Adrenal gland (tissue), 12 donors: ENCODE results near the gene GPR6. TPM values are rescaled to one million over a fixed set of nuclear protein-coding genes. Genes with fewer than 3 reads are reported as not detected.

Experiments used
- DNase-seq, 7 donors: peaks; one replicate each; pipeline ENCODE4 v3.0.0-alpha.2; 2019 to 2020
- H3K27ac ChIP-seq, 5 donors: fragments of 200-600 bp; sonication (generic) in 4 of 5; 1 replicate in 3 of 5; 2 replicates in 2 of 5; pipeline versions ENCODE4 v1.5.1 to v1.8.0; 2016 to 2020; ENCODE audit warnings: mild to moderate bottlenecking in 1 of 5
- H3K27me3 ChIP-seq: fragments of 200-600 bp; 2 replicates; pipeline ENCODE4 v1.8.0; 2021
- H3K36me3 ChIP-seq, 2 donors: fragments of 200-600 bp; replicated peaks in 1 of 2; 1 replicate in 1 of 2; 2 replicates in 1 of 2; pipeline versions ENCODE4 v1.5.1 to v1.8.0; 2018 to 2022
- H3K4me1 ChIP-seq, 2 donors: fragments of 200-600 bp; replicated peaks in 1 of 2; 1 replicate in 1 of 2; 2 replicates in 1 of 2; pipeline versions ENCODE4 v1.5.1 to v1.8.0; 2018 to 2021
- H3K4me3 ChIP-seq, 4 donors: fragments of 200-600 bp; sonication (generic) in 3 of 4; one replicate each; pipeline ENCODE4 v1.5.1; 2016 to 2018
- H3K9me3 ChIP-seq, 3 donors: fragments of 200-600 bp; sonication (generic) in 1 of 3; replicated peaks in 1 of 3; 1 replicate in 2 of 3; 2 replicates in 1 of 3; pipeline versions ENCODE4 v1.5.1 to v1.8.0; 2016 to 2021
- POLR2A ChIP-seq, 2 donors: fragments of 450-650 bp; IDR thresholded peaks; one replicate each; pipeline ENCODE4 v1.6.1; 2017; ENCODE audit warnings: antibody characterized with exemption in 2 of 2, mild to moderate bottlenecking in 2 of 2, moderate library complexity in 1 of 2
- WGBS, 4 donors: extraction: QIAGEN DNeasy Blood & Tissue Kit in 2 of 4; methylation state at CpG; one replicate each; pipeline versions ENCODE4 v1.1.5 to v1.1.7; 2013 to 2017; 5-methylcytosine and 5-hydroxymethylcytosine counted together
- intact Hi-C, 2 donors: fragments of 100-400 bp; cut with DNase I; formaldehyde crosslinking; loops; one replicate each; pipeline versions ENCODE4 v1.14.1 to v1.15.0; 2022 to 2023
- polyA plus RNA-seq, 3 donors: library from polyadenylated mRNA; stranded (reverse); fragments of 200-250 nt in 2 of 3; fragments of 350-450 nt in 1 of 3; fragmentation: Illumina TruSeq in 1 of 3; extraction: RNeasy Lipid Tissue Mini Kit (QIAGEN cat#74804) in 1 of 3; gene quantifications; one replicate each; pipeline ENCODE4 v1.2.3, GENCODE V29; 2013 to 2014
- total RNA-seq, 9 donors: library from RNA; depleted of rRNA in 4 of 9; stranded (reverse); fragments of >200 nt in 4 of 9; fragments of 120-200 nt in 1 of 9; fragmentation: NEBNext Ultra II Directional in 1 of 9; extraction: Animal tissue kit (Norgen Biotek cat#: 25700) in 1 of 9; gene quantifications; one replicate each; pipeline versions ENCODE4 v1.1.0 to v1.2.4, GENCODE V29; 2013 to 2023
- TF ChIP-seq, protein P1 (sequence below), 6 experiments: fragments of 450-650 bp in 4 of 6; fragments of 200-600 bp in 2 of 6; sonication (generic) in 1 of 6; IDR thresholded peaks; 1 replicate in 5 of 6; 2 replicates in 1 of 6; pipeline versions ENCODE4 v1.5.1 to v1.8.0; 2016 to 2021; ENCODE audit warnings: antibody characterized with exemption in 6 of 6, mild to moderate bottlenecking in 2 of 6, moderate library complexity in 1 of 6
- donor health status: healthy with polysubstance abuse.
- donor health status: Bipolar disorder and iron deficiency.
- donor health status: DM: yes; HTN: yes; CAD: no.
- donor health status: DM: no; HTN: no; CAD: no.
- donor health status: DM: no; HTN: no; CAD: no.
- donor health status: DM: yes; HTN: yes; CAD: no.

Gene GPR6
- total and polyA plus RNA-seq, 12 donors: not detected

DNA sequence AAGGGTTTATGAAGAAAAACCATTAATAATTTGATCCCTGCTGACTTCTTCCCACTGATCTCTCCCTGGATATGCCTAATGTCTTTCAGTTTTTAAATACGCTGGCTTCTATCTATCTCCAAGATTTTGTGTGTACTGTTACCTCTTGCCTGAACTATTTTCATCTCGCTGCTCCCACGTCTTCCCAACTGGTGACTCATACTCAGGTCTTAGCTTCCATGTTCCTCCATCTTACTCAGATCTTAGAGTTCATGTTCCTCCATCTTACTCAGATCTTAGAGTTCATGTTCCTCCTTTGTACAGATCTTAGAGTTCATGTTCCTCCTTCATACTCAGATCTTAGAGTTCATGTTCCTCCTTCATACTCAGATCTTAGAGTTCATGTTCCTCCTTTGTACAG is 21.6 kb downstream of the GPR6 start:
- no peaks in the 10 kb centered on the region for H3K4me1 ChIP-seq
- intact Hi-C loops: no loop called here
- no peak for TF ChIP-seq POLR2A (IDR thresholded peaks at IDR 0.05)
- no peak overlapping the region for H3K4me3 ChIP-seq
- H3K27me3 ChIP-seq: no peaks in the 10 kb centered on the region
- no peak overlapping the region for H3K27ac ChIP-seq
- no peak for DNase-seq
- H3K9me3 ChIP-seq: no peaks in the 10 kb centered on the region
- H3K36me3 ChIP-seq: no peaks in the 10 kb centered on the region
- 64 to 79% (median 77%) methylated on average over 3 of the region's 3 CpGs for WGBS, 4 donors

DNA sequence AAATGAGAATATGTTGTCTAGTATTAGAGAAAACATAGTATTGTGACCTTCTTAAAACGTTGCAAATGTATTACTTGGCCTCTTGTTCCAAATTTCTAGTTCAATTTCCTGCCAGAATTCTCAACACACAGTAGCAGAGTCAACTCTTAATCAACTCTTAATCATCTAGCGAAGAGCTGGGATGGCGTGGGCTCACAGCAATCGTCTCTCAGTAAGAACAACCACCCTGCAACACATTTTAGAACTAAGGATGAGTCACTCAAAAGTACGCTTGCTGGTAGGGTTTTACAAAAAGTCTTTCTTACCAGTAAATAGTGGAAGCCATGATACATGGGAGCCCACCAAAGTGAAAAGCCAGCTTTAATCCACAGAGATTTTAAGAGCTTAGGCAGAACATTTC is 24.6 kb downstream of the GPR6 start:
- DNase-seq: no peak

DNA sequence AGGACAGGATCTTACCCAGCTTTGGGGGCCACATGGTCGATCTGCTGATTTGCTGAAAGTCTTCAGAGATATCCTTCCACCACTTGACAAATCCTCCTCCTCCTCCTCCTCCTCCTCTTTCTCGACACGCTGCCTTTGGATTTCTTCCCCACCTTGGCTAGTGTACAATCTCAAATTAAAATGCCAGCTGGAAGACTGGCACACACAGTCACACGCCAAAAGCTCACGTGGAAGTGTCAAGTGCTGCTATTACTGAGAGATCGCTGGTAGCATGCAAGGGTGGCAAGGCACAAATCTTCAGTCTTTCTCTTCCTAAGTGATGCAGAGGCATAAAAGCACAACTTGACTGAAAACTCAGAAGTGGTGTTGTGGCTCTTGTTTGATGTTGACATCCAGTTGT is 35.3 kb downstream of the GPR6 start:
- Histone ChIP-seq H3K9me3 (no peaks in the 10 kb centered on the region), H3K36me3 (no peaks in the 10 kb centered on the region), H3K27ac (no peak overlapping the region), H3K4me1 (no peaks in the 10 kb centered on the region), H3K4me3 (no peak overlapping the region), H3K27me3 (peaks cover 4% of the 10 kb centered on the region)
- TF ChIP-seq POLR2A (IDR thresholded peaks at IDR 0.05): no peak
- TF ChIP-seq, protein P1, sequence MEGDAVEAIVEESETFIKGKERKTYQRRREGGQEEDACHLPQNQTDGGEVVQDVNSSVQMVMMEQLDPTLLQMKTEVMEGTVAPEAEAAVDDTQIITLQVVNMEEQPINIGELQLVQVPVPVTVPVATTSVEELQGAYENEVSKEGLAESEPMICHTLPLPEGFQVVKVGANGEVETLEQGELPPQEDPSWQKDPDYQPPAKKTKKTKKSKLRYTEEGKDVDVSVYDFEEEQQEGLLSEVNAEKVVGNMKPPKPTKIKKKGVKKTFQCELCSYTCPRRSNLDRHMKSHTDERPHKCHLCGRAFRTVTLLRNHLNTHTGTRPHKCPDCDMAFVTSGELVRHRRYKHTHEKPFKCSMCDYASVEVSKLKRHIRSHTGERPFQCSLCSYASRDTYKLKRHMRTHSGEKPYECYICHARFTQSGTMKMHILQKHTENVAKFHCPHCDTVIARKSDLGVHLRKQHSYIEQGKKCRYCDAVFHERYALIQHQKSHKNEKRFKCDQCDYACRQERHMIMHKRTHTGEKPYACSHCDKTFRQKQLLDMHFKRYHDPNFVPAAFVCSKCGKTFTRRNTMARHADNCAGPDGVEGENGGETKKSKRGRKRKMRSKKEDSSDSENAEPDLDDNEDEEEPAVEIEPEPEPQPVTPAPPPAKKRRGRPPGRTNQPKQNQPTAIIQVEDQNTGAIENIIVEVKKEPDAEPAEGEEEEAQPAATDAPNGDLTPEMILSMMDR (IDR thresholded peaks at IDR 0.05): no peak
- WGBS, 4 donors: 66 to 83% (median 75%) methylated on average over 6 of the region's 6 CpGs
- intact Hi-C loops: no loop called here
- no peak for DNase-seq

More for the DNA sequence above, 24.6 kb downstream of the GPR6 start:
- H3K4me3 ChIP-seq: no peak overlapping the region
- intact Hi-C loops: no loop called here
- WGBS, 4 donors: 71 to 83% (median 75%) methylated on average over 5 of the region's 5 CpGs
- no peak overlapping the region for H3K27ac ChIP-seq
- H3K4me1 ChIP-seq: no peaks in the 10 kb centered on the region
- H3K9me3 ChIP-seq: no peaks in the 10 kb centered on the region
- TF ChIP-seq POLR2A (IDR thresholded peaks at IDR 0.05): no peak
- TF ChIP-seq, protein P1 (IDR thresholded peaks at IDR 0.05): no peak
- H3K36me3 ChIP-seq: no peaks in the 10 kb centered on the region
- no peaks in the 10 kb centered on the region for H3K27me3 ChIP-seq

DNA sequence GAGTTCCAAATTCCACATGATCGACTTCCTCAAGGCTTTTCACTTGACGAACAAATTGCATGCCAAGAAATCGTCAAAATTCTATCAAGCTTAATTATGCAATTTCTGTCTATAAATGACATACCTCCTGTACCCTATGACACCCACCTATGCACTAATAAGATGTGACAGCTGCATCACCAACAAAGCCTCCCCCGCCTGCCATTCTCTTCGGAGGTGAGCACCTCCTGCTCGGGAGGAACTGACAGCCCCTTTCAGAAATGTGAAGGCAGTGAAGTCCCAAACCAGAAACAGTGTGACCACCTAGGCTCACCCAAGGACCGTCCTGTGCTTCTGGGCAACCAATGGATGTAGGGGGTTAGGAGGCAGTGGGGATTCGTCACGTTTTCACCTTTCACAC is 37.1 kb downstream of the GPR6 start:
- WGBS, 4 donors: 85 to 89% (median 87%) methylated on average over 8 to 9 of the region's 9 CpGs
- Histone ChIP-seq H3K4me3 (no peak overlapping the region), H3K36me3 (no peaks in the 10 kb centered on the region), H3K27me3 (peaks cover 6% of the 10 kb centered on the region), H3K4me1 (no peaks in the 10 kb centered on the region), H3K27ac (no peak overlapping the region), H3K9me3 (no peaks in the 10 kb centered on the region)
- TF ChIP-seq, protein P1 (IDR thresholded peaks at IDR 0.05): no peak
- TF ChIP-seq POLR2A (IDR thresholded peaks at IDR 0.05): no peak
- no peak for DNase-seq
- intact Hi-C loops: no loop called here

DNA sequence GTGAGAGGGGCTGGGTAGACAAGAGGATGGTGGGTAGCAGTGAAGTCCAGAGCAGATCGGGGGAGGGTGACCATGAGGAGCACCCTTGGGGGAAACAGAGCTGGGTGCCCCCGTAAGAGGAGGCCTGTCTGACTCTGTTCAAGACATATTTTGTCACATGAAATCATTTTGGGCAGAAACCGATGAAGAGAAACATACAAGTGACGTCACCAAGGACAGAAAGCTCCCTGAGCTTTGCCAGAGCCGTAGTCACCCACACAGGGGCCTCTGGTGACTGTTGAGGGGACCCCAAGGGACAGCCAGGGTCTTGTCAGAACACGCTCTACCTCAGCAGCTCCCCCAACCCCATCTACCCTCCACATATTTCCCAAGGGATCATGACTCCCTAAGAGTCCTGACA is 39.2 kb downstream of the GPR6 start:
- 59 to 73% (median 68%) methylated on average over 4 to 6 of the region's 6 CpGs for WGBS, 4 donors
- Histone ChIP-seq H3K4me3 (no peak overlapping the region), H3K9me3 (no peaks in the 10 kb centered on the region), H3K27ac (no peak overlapping the region), H3K36me3 (no peaks in the 10 kb centered on the region), H3K27me3 (peaks cover 6% of the 10 kb centered on the region), H3K4me1 (no peaks in the 10 kb centered on the region)
- intact Hi-C loops: no loop called here
- DNase-seq: no peak
- TF ChIP-seq, protein P1 (IDR thresholded peaks at IDR 0.05): no peak
- no peak for TF ChIP-seq POLR2A (IDR thresholded peaks at IDR 0.05)
